Glutamatergic neuron (in vitro differentiated cells): Measurements from ENCODE around the gene RABIF. TPM values are rescaled to one million over a fixed set of nuclear protein-coding genes. Genes with fewer than 3 reads are reported as not detected.
"Not testable (repeated sequence)": the region's sequence is repeated elsewhere in the genome, so short reads cannot be mapped to it uniquely, and the experiment has no call there.

Source experiments
- DNase-seq: peaks from one replicate; pipeline ENCODE4 v3.0.0; 2022
- H3K27ac Mint-ChIP-seq: one replicate; pipeline ENCODE4 v1.8.0; 2020; ENCODE audit warnings: mild to moderate bottlenecking, mixed read lengths, inconsistent platforms; ENCODE audit not compliant: unreplicated experiment
- H3K27me3 Mint-ChIP-seq: one replicate; pipeline ENCODE4 v1.8.0; 2020; ENCODE audit warnings: mild to moderate bottlenecking, moderate library complexity, mixed read lengths, inconsistent platforms; ENCODE audit not compliant: unreplicated experiment
- H3K36me3 Mint-ChIP-seq: one replicate; pipeline ENCODE4 v1.8.0; 2020; ENCODE audit warnings: mild to moderate bottlenecking, mixed read lengths, inconsistent platforms; ENCODE audit not compliant: unreplicated experiment
- H3K4me1 Mint-ChIP-seq: one replicate; pipeline ENCODE4 v1.8.0; 2020; ENCODE audit warnings: mild to moderate bottlenecking, low read depth, mixed read lengths, inconsistent platforms; ENCODE audit not compliant: unreplicated experiment
- H3K4me3 Mint-ChIP-seq: one replicate; pipeline ENCODE4 v1.8.0; 2020; ENCODE audit warnings: mild to moderate bottlenecking, mixed read lengths, inconsistent platforms; ENCODE audit not compliant: unreplicated experiment
- H3K9me3 Mint-ChIP-seq: one replicate; pipeline ENCODE4 v1.8.0; 2020; ENCODE audit warnings: mild to moderate bottlenecking, moderate library complexity, mixed read lengths, inconsistent platforms; ENCODE audit not compliant: unreplicated experiment
- CTCF ChIP-seq: fragments of 200-600 bp; sonication (generic); IDR thresholded peaks from one replicate; pipeline ENCODE4 v1.5.0; 2021; ENCODE audit not compliant: partially characterized antibody, unreplicated experiment
- total RNA-seq: library from RNA; stranded (reverse); fragmentation: NEBNext Ultra II Directional; extraction: Animal tissue kit (Norgen Biotek cat#: 25700); gene quantifications from one replicate; pipeline ENCODE4 v1.2.1, GENCODE V29; 2021; ENCODE audit not compliant: unreplicated experiment

RABIF gene
- total RNA-seq, 1 donor from 2014 or later: 16.4 TPM

- no peak for TF ChIP-seq CTCF
- DNase-seq: no peak
- H3K27me3 Mint-ChIP-seq: no peaks in the 10 kb centered on the region
Observed at GRCh38 chr1:202834771-202835547, 54.0 kb downstream of the RABIF start.

DNA sequence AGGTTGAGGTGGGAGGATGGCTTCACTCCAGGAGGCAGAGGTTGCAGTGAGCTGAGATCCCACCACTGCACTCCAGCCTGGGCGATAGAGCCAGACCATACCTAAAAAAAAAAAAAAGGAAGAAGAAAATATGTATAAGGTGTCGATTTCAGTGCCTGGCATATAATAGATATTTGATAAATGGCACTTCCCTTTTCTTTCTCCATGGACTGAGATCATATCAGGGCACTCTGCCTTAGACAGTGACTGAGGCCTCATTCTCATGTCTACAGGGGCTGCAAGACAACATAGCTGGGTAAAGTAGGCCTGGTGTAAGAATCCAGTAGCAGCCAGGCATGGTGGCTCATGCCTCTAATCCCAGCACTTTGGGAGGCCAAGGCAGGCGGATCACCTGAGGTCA lies 57.0 kb downstream of the RABIF start:
- TF ChIP-seq CTCF: no peak

More at GRCh38 chr1:202834771-202835547, 54.0 kb downstream of the RABIF start:
- Mint-ChIP-seq H3K4me3 (no peak overlapping the region), H3K4me1 (no peaks in the 10 kb centered on the region), H3K36me3 (no peaks in the 10 kb centered on the region), H3K9me3 (peaks cover 4% of the 10 kb centered on the region), H3K27ac (no peak overlapping the region)

GRCh38 chr1:202829223-202829622 lies 59.7 kb downstream of the RABIF start:
- H3K4me1 Mint-ChIP-seq, H3K36me3 Mint-ChIP-seq, DNase-seq, H3K27me3 Mint-ChIP-seq, H3K4me3 Mint-ChIP-seq, H3K9me3 Mint-ChIP-seq, H3K27ac Mint-ChIP-seq: not testable (repeated sequence)

More for the DNA sequence above, 57.0 kb downstream of the RABIF start:
- Mint-ChIP-seq H3K4me1 (no peaks in the 10 kb centered on the region), H3K9me3 (peaks cover 3% of the 10 kb centered on the region), H3K36me3 (no peaks in the 10 kb centered on the region), H3K4me3 (no peak overlapping the region), H3K27ac (no peak overlapping the region), H3K27me3 (no peaks in the 10 kb centered on the region)
- no peak for DNase-seq

Other genes with a start within 250 kb of the RABIF start
- gene SYT2, start 178.7 kb downstream of the RABIF start, total RNA-seq: 2.6 TPM
- 338 TPM for gene KDM5B, start 80.7 kb downstream of the RABIF start, total RNA-seq
- gene PCAT6, start 78.2 kb downstream of the RABIF start, total RNA-seq: 7.7 TPM
- 30.9 TPM for gene KLHL12, start 38.1 kb upstream of the RABIF start, total RNA-seq
- 48.4 TPM for gene ADIPOR1, start 69.2 kb upstream of the RABIF start, total RNA-seq
- 89.1 TPM for gene CYB5R1, start 78.1 kb upstream of the RABIF start, total RNA-seq
- gene TMEM183A, start 118.2 kb upstream of the RABIF start, total RNA-seq: 61.5 TPM
- 74.7 TPM for gene PPFIA4, start 137.3 kb upstream of the RABIF start, total RNA-seq
- gene MYOG, start 196.9 kb upstream of the RABIF start, total RNA-seq: not detected
- gene ADORA1, start 238.6 kb upstream of the RABIF start, total RNA-seq: 1.2 TPM